Measurements from ENCODE around the gene SYNE3. TPM values are rescaled to one million over a fixed set of nuclear protein-coding genes. Genes with fewer than 3 reads are reported as not detected.

Gene SYNE3
- total RNA-seq, 1 experiment from 2014 or later: 6.2 TPM

- Histone ChIP-seq H3K4me3 (ENCODE audit: low read depth in 2 of 2, low read length in 2 of 2) (no peak overlapping the region), H3K4me1 (ENCODE audit: control insufficient read depth, insufficient read depth, low read length) (no peaks in the 10 kb centered on the region), H3K27ac (ENCODE audit: low read length) (no peak overlapping the region), H3K27me3 (ENCODE audit: control insufficient read depth, insufficient read depth, low read length) (no peaks in the 10 kb centered on the region), H3K9me3 (ENCODE audit: control insufficient read depth, insufficient read depth, low read depth, low read length) (no peaks in the 10 kb centered on the region), H3K36me3 (ENCODE audit: control insufficient read depth, insufficient read depth, low read length) (no peaks in the 10 kb centered on the region)
- POLR2A ChIA-PET: no interaction called here
- TF ChIP-seq REST (IDR thresholded peaks at IDR 0.05; ENCODE audit: insufficient read depth in 1 of 2, low read depth in 2 of 2, low read length in 1 of 2): no peak
- TF ChIP-seq CTCF (IDR thresholded peaks at IDR 0.05): no peak
- no peak for TF ChIP-seq TCF7L2 (IDR thresholded peaks at IDR 0.05; ENCODE audit: low read depth, low read length)
- TF ChIP-seq SIN3A (IDR thresholded peaks at IDR 0.05; ENCODE audit: borderline replicate concordance, insufficient read depth, low read depth, low read length): no peak
- no peak for TF ChIP-seq POLR2AphosphoS5 (IDR thresholded peaks at IDR 0.05; ENCODE audit: low read depth, low read length)
- ATAC-seq (no peak), DNase-seq (ENCODE audit: low read depth, low spot score) (no peak)
- CTCF ChIA-PET: interaction anchor here (0.7 kb wide), 1 partner anchor 23 kb away, joined by 3 read pairs; no protein-coding TSS in a partner anchor
- no TSS peak for BruUV-seq (replicated peaks)
- in situ Hi-C loops (cut with HindIII; ENCODE audit: low pct_unique_long_range_greater_than_20kb, low sequenced_read_pairs): no loop called here
- intact Hi-C loops (cut with micrococcal nuclease; ENCODE audit: unreplicated experiment): no loop called here
Observed at GRCh38 chr14:95471476-95471875, 45.0 kb downstream of the SYNE3 start.

GRCh38 chr14:95471016-95471415 is 45.4 kb downstream of the SYNE3 start:
- TF ChIP-seq CTCF (IDR thresholded peaks at IDR 0.05) (no peak), TCF7L2 (IDR thresholded peaks at IDR 0.05; ENCODE audit: low read depth, low read length) (no peak), POLR2AphosphoS5 (IDR thresholded peaks at IDR 0.05; ENCODE audit: low read depth, low read length) (no peak)
- ChIA-PET POLR2A (no interaction called here), CTCF (interaction anchor here (0.7 kb wide), 1 partner anchor 23 kb away, joined by 3 read pairs; no protein-coding TSS in a partner anchor)
- DNase-seq (ENCODE audit: low read depth, low spot score) (no peak), ATAC-seq (no peak)
- Histone ChIP-seq H3K4me1 (ENCODE audit: control insufficient read depth, insufficient read depth, low read length) (no peaks in the 10 kb centered on the region), H3K9me3 (ENCODE audit: control insufficient read depth, insufficient read depth, low read depth, low read length) (no peaks in the 10 kb centered on the region), H3K36me3 (ENCODE audit: control insufficient read depth, insufficient read depth, low read length) (no peaks in the 10 kb centered on the region), H3K4me3 (ENCODE audit: low read depth in 2 of 2, low read length in 2 of 2) (no peak overlapping the region), H3K27ac (ENCODE audit: low read length) (no peak overlapping the region), H3K27me3 (ENCODE audit: control insufficient read depth, insufficient read depth, low read length) (no peaks in the 10 kb centered on the region)
- BruUV-seq (replicated peaks): no TSS peak
- intact Hi-C loops (cut with micrococcal nuclease; ENCODE audit: unreplicated experiment) (no loop called here), in situ Hi-C loops (cut with HindIII; ENCODE audit: low pct_unique_long_range_greater_than_20kb, low sequenced_read_pairs) (no loop called here)
